K562 (cell line): ENCODE results near the gene KMT2E. TPM values are rescaled to one million over a fixed set of nuclear protein-coding genes. Genes with fewer than 3 reads are reported as not detected.
A peak's percentile ranks its signal among the peaks of the same experiment; 100 is the strongest.

ENCODE experiments used
- ARHGAP35 ChIP-seq: fragments of 450-650 bp; IDR thresholded peaks from 2 replicates; pipeline ENCODE4 v1.6.1; 2018; ENCODE audit not compliant: partially characterized antibody
- ASH1L ChIP-seq: fragments of 450-650 bp; IDR thresholded peaks from 2 replicates; pipeline ENCODE4 v1.6.1; 2018; ENCODE audit warnings: borderline replicate concordance, mild to moderate bottlenecking, low read depth; ENCODE audit not compliant: partially characterized antibody
- BCL6 ChIP-seq: fragments of 250-450 bp; sonication (Bioruptor Pico); IDR thresholded peaks from 2 replicates; pipeline ENCODE4 v1.4.0; 2020
- FOXK2 ChIP-seq, 2 experiments: fragments of 450-650 bp; IDR thresholded peaks in 1 of 2; conservative IDR thresholded peaks in 1 of 2; 2 replicates each; pipeline ENCODE4 v1.6.1; 2016; ENCODE audit warnings: low read depth in 2 of 2, mild to moderate bottlenecking in 1 of 2
- HDAC3 ChIP-seq: fragments of 450-650 bp; IDR thresholded peaks from 2 replicates; pipeline ENCODE4 v1.6.1; 2018; ENCODE audit warnings: borderline replicate concordance, mild to moderate bottlenecking, moderate library complexity; ENCODE audit not compliant: partially characterized antibody
- IRF2 ChIP-seq: sonication (generic); formaldehyde crosslinking; IDR thresholded peaks from 2 replicates; pipeline ENCODE4 v1.8.1; 2022; ENCODE audit warnings: mild to moderate bottlenecking, missing genetic modification reagents
- KAT7 ChIP-seq: sonication (generic); formaldehyde crosslinking; IDR thresholded peaks from 2 replicates; pipeline ENCODE4 v1.8.0; 2022; ENCODE audit warnings: missing genetic modification reagents, mild to moderate bottlenecking, borderline replicate concordance
- PRDM10 ChIP-seq: fragments of 450-650 bp; IDR thresholded peaks from 2 replicates; pipeline ENCODE4 v1.6.1; 2018; ENCODE audit not compliant: partially characterized antibody
- RB1 ChIP-seq: fragments of 450-650 bp; IDR thresholded peaks from 2 replicates; pipeline ENCODE4 v1.6.1; 2017; ENCODE audit warnings: low read depth, mild to moderate bottlenecking
- SAP30 ChIP-seq: fragments of 200-600 bp; sonication (generic); IDR thresholded peaks from 2 replicates; pipeline ENCODE4 v1.6.1; 2012; ENCODE audit warnings: borderline replicate concordance, low read depth, mild to moderate bottlenecking, moderate library complexity, low read length, control low read depth, inconsistent platforms; ENCODE audit not compliant: insufficient read depth, poor library complexity, severe bottlenecking
- SMARCA4 ChIP-seq: fragments of 450-650 bp; IDR thresholded peaks from 2 replicates; pipeline ENCODE4 v1.6.1; 2016
- SMARCA5 ChIP-seq: fragments of 450-650 bp; IDR thresholded peaks from 2 replicates; pipeline ENCODE4 v1.6.1; 2016
- SRSF3 ChIP-seq: fragments of 200-400 bp; formaldehyde crosslinking; IDR thresholded peaks from 2 replicates; pipeline ENCODE4 v1.6.1; 2016; ENCODE audit warnings: mild to moderate bottlenecking, low read length, moderate library complexity; ENCODE audit not compliant: insufficient read depth
- TCF3 ChIP-seq: sonication (generic); formaldehyde crosslinking; IDR thresholded peaks from 2 replicates; pipeline ENCODE4 v1.4.0; 2020; ENCODE audit warnings: mild to moderate bottlenecking, missing genetic modification reagents
- USF1 ChIP-seq: sonication (generic); formaldehyde crosslinking; IDR thresholded peaks from 2 replicates; pipeline ENCODE4 v1.9.0; 2022; ENCODE audit warnings: mild to moderate bottlenecking, missing genetic modification reagents
- ZBTB26 ChIP-seq: fragments of 450-650 bp; formaldehyde crosslinking; IDR thresholded peaks from 2 replicates; pipeline ENCODE4 v1.4.0; 2022; ENCODE audit warnings: missing genetic modification characterization
- ZNF253 ChIP-seq: fragments of 250-450 bp; sonication (Bioruptor Pico); conservative IDR thresholded peaks from 2 replicates; pipeline ENCODE4 v1.6.1; 2021; ENCODE audit warnings: mild to moderate bottlenecking
- ZNF518B ChIP-seq: fragments of 250-450 bp; sonication (Bioruptor Pico); IDR thresholded peaks from 2 replicates; pipeline ENCODE4 v1.5.0; 2021; ENCODE audit warnings: mild to moderate bottlenecking, moderate library complexity
- ZNF644 ChIP-seq: fragments of 200-800 bp; sonication (Bioruptor generic); IDR thresholded peaks from 2 replicates; pipeline ENCODE4 v1.6.1; 2016; ENCODE audit warnings: low read depth, missing genetic modification characterization, missing compliant biosample characterization
- ZZZ3 ChIP-seq: fragments of 450-650 bp; IDR thresholded peaks from 2 replicates; pipeline ENCODE4 v1.6.1; 2016; ENCODE audit warnings: antibody characterized with exemption, mild to moderate bottlenecking, moderate library complexity
- polyA plus RNA-seq, 8 experiments: library from polyadenylated mRNA; depleted of rRNA in 4 of 8; stranded (reverse) in 5 of 8; unstranded in 3 of 8; fragments of >200 nt; fragmentation: Nextera tagmentation in 2 of 8; fragmentation: Illumina TruSeq in 1 of 8; extraction: Ambion mirVana in 2 of 8; extraction: Trizol in 1 of 8; gene quantifications; 2 replicates each; pipeline versions ENCODE4 v1.2.1 to v1.2.3, GENCODE V29; 2011 to 2014; ENCODE audit warnings: inconsistent platforms in 1 of 8, missing spikeins in 1 of 8
- total RNA-seq, 7 experiments: library from RNA; depleted of rRNA in 6 of 7; stranded (reverse); fragments of >200 nt in 6 of 7; fragmentation: Illumina TruSeq in 2 of 7; extraction: Trizol in 2 of 7; gene quantifications; 2 replicates each; pipeline versions ENCODE4 v1.2.1 to v1.2.3, GENCODE V29; 2011 to 2021; ENCODE audit warnings: low replicate concordance in 1 of 7

Gene KMT2E
- total and polyA plus RNA-seq, 9 of the 15 experiments (the other 6 are each of a cell fraction or from before 2014, with no cell fraction given): 8.9 to 55.3 (median 38.1) TPM

- no peak for TF ChIP-seq ZZZ3
- no peak for TF ChIP-seq BCL6 (CRISPR knock-in tag)
- no peak for TF ChIP-seq FOXK2 (conservative IDR thresholded peaks at IDR 0.05 in 1 of 2, IDR thresholded peaks at IDR 0.05 in 1 of 2; ENCODE audit: low read depth in 2 of 2)
- no peak for TF ChIP-seq ZNF644 (tag)
- no peak for TF ChIP-seq SRSF3
- TF ChIP-seq ZBTB26 (CRISPR knock-in tag): no peak
- TF ChIP-seq TCF3 (CRISPR knock-in tag): no peak
- TF ChIP-seq ARHGAP35: no peak
- TF ChIP-seq USF1: no peak
- no peak for TF ChIP-seq ZNF253 (CRISPR knock-in tag)
- TF ChIP-seq HDAC3: peak; percentile 21
- no peak for TF ChIP-seq SMARCA5
- no peak for TF ChIP-seq ZNF518B (CRISPR knock-in tag)
- no peak for TF ChIP-seq PRDM10
- TF ChIP-seq ASH1L: no peak
- TF ChIP-seq SAP30: no peak
- TF ChIP-seq SMARCA4: no peak
- no peak for TF ChIP-seq IRF2 (CRISPR knock-in tag)
- no peak for TF ChIP-seq RB1
- no peak for TF ChIP-seq KAT7 (CRISPR knock-in tag)
Measured at GRCh38 chr7:105003872-105004510, 10.0 kb upstream of the KMT2E start (continued).
